ENCODE measurements around the gene NRIP1. TPM values are rescaled to one million over a fixed set of nuclear protein-coding genes. Genes with fewer than 3 reads are reported as not detected.

Gene NRIP1
- total and polyA plus RNA-seq, 2 donors (not counting 3 experiments of a cell fraction or from before 2014, with no cell fraction given) = 2.8 to 24.0 TPM

GRCh38 chr21:15037095-15037899, 27.5 kb downstream of the NRIP1 start:
- Histone ChIP-seq H3K9ac (replicated peaks; ENCODE audit: extremely low read depth, insufficient read depth, low read length) (no peak overlapping the region), H4K20me1 (replicated peaks; ENCODE audit: control insufficient read depth, extremely low read depth, insufficient read depth, low read length) (peaks cover 4% of the 10 kb centered on the region), H3K36me3 (ENCODE audit: control insufficient read depth in 2 of 2, extremely low read depth in 1 of 2, insufficient read depth in 2 of 2, low read length in 2 of 2) (no peaks in the 10 kb centered on the region), H3K27me3 (ENCODE audit: control insufficient read depth in 2 of 2, insufficient read depth in 2 of 2, low read length in 2 of 2) (no peaks in the 10 kb centered on the region), H3K79me2 (ENCODE audit: control insufficient read depth, insufficient read depth, low read length) (peaks cover 89% of the 10 kb centered on the region), H3K4me1 (ENCODE audit: control insufficient read depth, extremely low read depth, insufficient read depth, low read length) (peaks cover 2% of the 10 kb centered on the region), H2AFZ (ENCODE audit: low read depth, low read length) (no peak overlapping the region), H3K4me2 (ENCODE audit: insufficient read depth, low read length) (no peak overlapping the region), H3K4me3 (replicated peaks in 1 of 3; ENCODE audit: insufficient read depth in 1 of 3, low read depth in 1 of 3, low read length in 3 of 3) (no peak overlapping the region), H3K27ac (ENCODE audit: insufficient read depth, low read depth, low read length) (no peak overlapping the region), H3K9me1 (replicated peaks; ENCODE audit: control insufficient read depth, extremely low read depth, insufficient read depth, low read length) (peaks cover 6% of the 10 kb centered on the region), H3K9me3 (replicated peaks; ENCODE audit: control insufficient read depth, insufficient read depth, low read length) (no peaks in the 10 kb centered on the region)
- no peak for FAIRE-seq
- TF ChIP-seq POLR2A (IDR thresholded peaks at IDR 0.05; ENCODE audit: low read depth, low read length) (no peak), FOS (IDR thresholded peaks at IDR 0.05; ENCODE audit: borderline replicate concordance, insufficient read depth, low read length) (no peak), MYC (IDR thresholded peaks at IDR 0.05; ENCODE audit: low read depth, low read length) (no peak), GATA2 (IDR thresholded peaks at IDR 0.05; ENCODE audit: insufficient read depth, insufficient read length, low read depth, low read length) (no peak), MAX (IDR thresholded peaks at IDR 0.05; ENCODE audit: insufficient read depth, insufficient read length) (no peak), EZH2 (IDR thresholded peaks at IDR 0.05; ENCODE audit: borderline replicate concordance, low read depth, low read length, severe bottlenecking) (no peak)
- intact Hi-C loops (cut with micrococcal nuclease) = no loop called here
- no TSS peak for BruUV-seq (replicated peaks)
- POLR2A ChIA-PET = no interaction called here
- dilution Hi-C loops (cut with MboI; ENCODE audit: extremely low pct_ligation_motif_present, low sequenced_read_pairs) = no loop called here
- CTCF ChIA-PET = no interaction called here
- DNase-seq (ENCODE audit: low read depth, low spot score) = no peak

GRCh38 chr21:15036189-15036588, 28.6 kb downstream of the NRIP1 start:
- Histone ChIP-seq H3K9ac (replicated peaks; ENCODE audit: extremely low read depth, insufficient read depth, low read length) (no peak overlapping the region), H3K4me3 (replicated peaks in 1 of 3; ENCODE audit: insufficient read depth in 1 of 3, low read depth in 1 of 3, low read length in 3 of 3) (no peak overlapping the region), H3K9me1 (replicated peaks; ENCODE audit: control insufficient read depth, extremely low read depth, insufficient read depth, low read length) (peaks cover 6% of the 10 kb centered on the region), H3K36me3 (ENCODE audit: control insufficient read depth in 2 of 2, extremely low read depth in 1 of 2, insufficient read depth in 2 of 2, low read length in 2 of 2) (no peaks in the 10 kb centered on the region), H3K4me1 (ENCODE audit: control insufficient read depth, extremely low read depth, insufficient read depth, low read length) (peaks cover 2% of the 10 kb centered on the region), H3K9me3 (replicated peaks; ENCODE audit: control insufficient read depth, insufficient read depth, low read length) (no peaks in the 10 kb centered on the region), H3K4me2 (ENCODE audit: insufficient read depth, low read length) (no peak overlapping the region), H2AFZ (ENCODE audit: low read depth, low read length) (no peak overlapping the region), H3K27ac (ENCODE audit: insufficient read depth, low read depth, low read length) (no peak overlapping the region), H4K20me1 (replicated peaks; ENCODE audit: control insufficient read depth, extremely low read depth, insufficient read depth, low read length) (peaks cover 8% of the 10 kb centered on the region), H3K27me3 (ENCODE audit: control insufficient read depth in 2 of 2, insufficient read depth in 2 of 2, low read length in 2 of 2) (no peaks in the 10 kb centered on the region), H3K79me2 (ENCODE audit: control insufficient read depth, insufficient read depth, low read length) (peaks cover 85% of the 10 kb centered on the region)
- dilution Hi-C loops (cut with MboI; ENCODE audit: extremely low pct_ligation_motif_present, low sequenced_read_pairs) (no loop called here), intact Hi-C loops (cut with micrococcal nuclease) (no loop called here)
- DNase-seq (ENCODE audit: low read depth, low spot score) (no peak), FAIRE-seq (no peak)
- TF ChIP-seq FOS (IDR thresholded peaks at IDR 0.05; ENCODE audit: borderline replicate concordance, insufficient read depth, low read length) (no peak), CTCF (IDR thresholded peaks at IDR 0.05; ENCODE audit: extremely low read depth in 1 of 2, insufficient read depth in 1 of 2, low read depth in 1 of 2, low read length in 2 of 2) (no peak), MYC (IDR thresholded peaks at IDR 0.05; ENCODE audit: low read depth, low read length) (no peak), MAX (IDR thresholded peaks at IDR 0.05; ENCODE audit: insufficient read depth, insufficient read length) (no peak), JUN (IDR thresholded peaks at IDR 0.05; ENCODE audit: borderline replicate concordance, insufficient read depth, insufficient read length, low read depth) (no peak), GATA2 (IDR thresholded peaks at IDR 0.05; ENCODE audit: insufficient read depth, insufficient read length, low read depth, low read length) (no peak)
- POLR2A ChIA-PET = no interaction called here
- CTCF ChIA-PET = no interaction called here
- no TSS peak for BruUV-seq (replicated peaks)

All from endothelial cell of umbilical vein (primary cell).